ENCODE data around the gene IQGAP3. TPM values are rescaled to one million over a fixed set of nuclear protein-coding genes. Genes with fewer than 3 reads are reported as not detected.

Gene IQGAP3
- total and polyA plus RNA-seq, 2 experiments from 2014 or later: 5.2 to 5.7 TPM

- Histone ChIP-seq H3K9me3 (ENCODE audit: low read depth) (no peaks in the 10 kb centered on the region), H3K9me2 (replicated peaks; ENCODE audit: insufficient read depth) (no peaks in the 10 kb centered on the region), H4K20me1 (ENCODE audit: insufficient read depth, poor library complexity, severe bottlenecking) (no peaks in the 10 kb centered on the region), H3K79me2 (peaks cover 9% of the 10 kb centered on the region), H3K36me3 (replicated peaks; ENCODE audit: insufficient read depth, low read depth) (no peaks in the 10 kb centered on the region), H3K4me2 (no peak overlapping the region), H3K4me1 (ENCODE audit: insufficient read depth) (peaks cover 4% of the 10 kb centered on the region), H3K27ac (no peak overlapping the region), H2AFZ (no peak overlapping the region), H3K27me3 (no peaks in the 10 kb centered on the region), H3K4me3 (no peak overlapping the region)
- WGBS (ENCODE audit: low lambda C conversion rate, missing lambda C conversion rate): 74% methylated on average over 2 of the region's 2 CpGs
- TF ChIP-seq CTCF (IDR thresholded peaks at IDR 0.05; ENCODE audit: poor library complexity): no peak
- no peak for DNase-seq (ENCODE audit: low spot score)
Observed at GRCh38 chr1:156565519-156565918, 6.8 kb downstream of the IQGAP3 start.

GRCh38 chr1:156560585-156561163 lies 11.7 kb downstream of the IQGAP3 start:
- Histone ChIP-seq H3K9me2 (replicated peaks; ENCODE audit: insufficient read depth) (no peaks in the 10 kb centered on the region), H3K27me3 (no peaks in the 10 kb centered on the region), H3K4me1 (ENCODE audit: insufficient read depth) (no peaks in the 10 kb centered on the region), H3K36me3 (replicated peaks; ENCODE audit: insufficient read depth, low read depth) (no peaks in the 10 kb centered on the region), H3K79me2 (no peaks in the 10 kb centered on the region), H2AFZ (no peak overlapping the region), H4K20me1 (ENCODE audit: insufficient read depth, poor library complexity, severe bottlenecking) (no peaks in the 10 kb centered on the region), H3K27ac (no peak overlapping the region), H3K9me3 (ENCODE audit: low read depth) (no peaks in the 10 kb centered on the region), H3K4me3 (no peak overlapping the region), H3K4me2 (no peak overlapping the region)
- TF ChIP-seq EZH2phosphoT487 (IDR thresholded peaks at IDR 0.05; ENCODE audit: low read depth, severe bottlenecking, unreplicated experiment) (no peak), CTCF (IDR thresholded peaks at IDR 0.05; ENCODE audit: poor library complexity) (no peak), EZH2 (IDR thresholded peaks at IDR 0.05; ENCODE audit: borderline replicate concordance) (no peak)
- DNase-seq (ENCODE audit: low spot score): no peak
- WGBS (ENCODE audit: low lambda C conversion rate, missing lambda C conversion rate): 73% methylated on average over 5 of the region's 5 CpGs

- H3K27ac ChIP-seq: no peak overlapping the region
- TF ChIP-seq EZH2phosphoT487 (IDR thresholded peaks at IDR 0.05; ENCODE audit: low read depth, severe bottlenecking, unreplicated experiment) (no peak), CTCF (IDR thresholded peaks at IDR 0.05; ENCODE audit: poor library complexity) (no peak), EZH2 (IDR thresholded peaks at IDR 0.05; ENCODE audit: borderline replicate concordance) (no peak)
- no peaks in the 10 kb centered on the region for H3K9me3 ChIP-seq (ENCODE audit: low read depth)
- no peak overlapping the region for H2AFZ ChIP-seq
- no peak overlapping the region for H3K4me3 ChIP-seq
- no peaks in the 10 kb centered on the region for H3K9me2 ChIP-seq (replicated peaks; ENCODE audit: insufficient read depth)
- no peaks in the 10 kb centered on the region for H3K79me2 ChIP-seq
- H3K27me3 ChIP-seq: no peaks in the 10 kb centered on the region
- no peak overlapping the region for H3K4me2 ChIP-seq
- no peaks in the 10 kb centered on the region for H3K36me3 ChIP-seq (replicated peaks; ENCODE audit: insufficient read depth, low read depth)
- no peaks in the 10 kb centered on the region for H3K4me1 ChIP-seq (ENCODE audit: insufficient read depth)
- H4K20me1 ChIP-seq (ENCODE audit: insufficient read depth, poor library complexity, severe bottlenecking): no peaks in the 10 kb centered on the region
- 37% methylated on average over 5 of the region's 5 CpGs for WGBS (ENCODE audit: low lambda C conversion rate, missing lambda C conversion rate)
- no peak for DNase-seq (ENCODE audit: low spot score)
Observed at GRCh38 chr1:156559797-156560385, 12.5 kb downstream of the IQGAP3 start.
